Measurements from ENCODE around the gene TLCD2.
"Not testable (repeated sequence)": the region's sequence is repeated elsewhere in the genome, so short reads cannot be mapped to it uniquely, and the experiment has no call there.

TLCD2 gene

GRCh38 chr17:1735418-1735817 lies 25.2 kb upstream of the TLCD2 start:
- no peak for DNase-seq

DNA sequence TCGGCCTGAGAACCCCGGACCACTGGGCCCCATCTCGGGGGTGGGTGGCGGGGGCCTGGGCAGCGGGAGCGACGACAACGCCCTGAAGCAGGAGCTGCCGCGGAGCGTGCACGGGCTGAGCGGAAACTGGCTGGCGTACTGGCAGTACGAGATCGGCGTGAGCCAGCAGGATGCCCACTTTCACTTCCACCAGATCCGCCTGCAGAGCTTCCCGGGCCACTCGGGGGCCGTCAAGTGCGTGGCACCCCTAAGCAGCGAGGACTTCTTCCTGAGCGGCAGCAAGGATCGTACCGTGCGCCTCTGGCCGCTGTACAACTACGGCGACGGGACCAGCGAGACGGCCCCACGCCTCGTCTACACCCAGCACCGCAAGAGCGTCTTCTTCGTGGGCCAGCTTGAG lies 23.6 kb upstream of the TLCD2 start:
- DNase-seq = no peak

- DNase-seq = no peak
These were observed 22.7 kb upstream of the TLCD2 start for GRCh38 chr17:1732833-1733321.

DNA sequence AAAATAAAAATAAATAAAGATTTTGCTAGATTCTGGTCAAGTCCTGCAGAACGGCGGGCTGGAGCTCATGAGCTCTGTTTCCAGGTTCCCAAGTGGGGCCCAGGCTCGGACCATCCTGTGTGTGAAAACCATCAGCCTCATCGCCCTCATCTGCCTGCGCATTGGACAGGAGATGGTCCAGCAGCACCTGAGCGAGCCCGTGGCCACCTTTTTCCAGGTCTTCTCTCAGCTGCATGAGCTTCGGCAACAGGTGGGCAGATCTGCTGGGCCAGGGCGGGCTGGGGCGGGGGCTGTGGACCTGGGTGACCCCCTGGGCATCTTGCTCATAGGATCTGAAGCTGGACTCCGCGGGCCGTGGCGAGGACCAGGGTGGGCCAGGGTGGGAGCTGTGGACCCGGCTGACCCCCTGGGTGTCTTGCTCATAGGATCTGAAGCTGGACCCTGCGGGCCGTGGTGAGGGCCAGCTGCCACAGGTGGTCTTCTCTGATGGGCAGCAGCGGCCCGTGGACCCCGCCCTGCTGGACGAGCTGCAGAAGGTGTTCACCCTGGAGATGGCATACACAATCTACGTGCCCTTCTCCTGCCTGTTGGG lies 22.2 kb upstream of the TLCD2 start:
- no peak for DNase-seq

GRCh38 chr17:1731194-1731506 lies 21.0 kb upstream of the TLCD2 start:
- no peak for DNase-seq

DNA sequence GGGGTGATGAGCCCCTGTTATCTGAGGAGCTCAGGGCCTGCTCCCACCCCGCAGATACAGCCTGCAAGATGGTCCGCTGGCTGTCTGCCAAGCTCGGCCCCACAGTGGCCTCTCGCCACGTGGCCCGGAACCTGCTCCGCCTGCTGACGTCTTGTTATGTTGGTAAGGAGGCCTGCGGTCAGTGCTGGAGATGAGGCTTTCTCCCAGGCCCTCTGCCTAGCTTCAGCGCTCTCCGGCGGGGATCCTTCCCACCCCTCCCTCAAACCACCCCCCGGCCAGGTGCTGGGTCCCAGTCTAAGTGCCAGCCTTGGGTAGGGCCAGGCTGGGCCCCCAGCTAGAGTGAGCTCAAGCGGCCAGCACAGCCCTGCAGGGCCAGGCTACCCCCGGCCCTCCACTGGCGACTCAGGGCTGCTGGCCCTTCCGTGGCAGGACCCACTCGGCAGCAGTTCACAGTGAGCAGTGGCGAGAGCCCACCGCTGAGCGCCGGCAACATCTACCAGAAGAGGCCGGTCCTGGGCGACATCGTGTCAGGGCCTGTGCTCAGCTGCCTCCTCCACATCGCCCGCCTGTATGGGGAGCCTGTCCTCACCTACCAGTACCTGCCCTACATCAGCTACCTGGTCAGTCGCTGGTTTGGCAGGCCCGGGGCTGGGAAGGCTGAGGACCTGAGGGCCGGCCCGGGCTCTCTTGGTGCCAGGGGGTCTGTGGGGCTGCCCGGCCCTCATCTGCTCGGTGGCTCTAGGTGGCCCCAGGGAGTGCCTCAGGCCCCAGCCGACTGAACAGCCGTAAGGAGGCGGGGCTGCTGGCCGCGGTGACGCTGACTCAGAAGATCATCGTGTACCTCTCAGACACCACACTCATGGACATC lies 20.4 kb upstream of the TLCD2 start:
- no peak for DNase-seq

GRCh38 chr17:1729966-1730325 lies 19.8 kb upstream of the TLCD2 start:
- no peak for DNase-seq

- DNase-seq = no peak
These were observed 17.9 kb upstream of the TLCD2 start for GRCh38 chr17:1727876-1728630.

DNA sequence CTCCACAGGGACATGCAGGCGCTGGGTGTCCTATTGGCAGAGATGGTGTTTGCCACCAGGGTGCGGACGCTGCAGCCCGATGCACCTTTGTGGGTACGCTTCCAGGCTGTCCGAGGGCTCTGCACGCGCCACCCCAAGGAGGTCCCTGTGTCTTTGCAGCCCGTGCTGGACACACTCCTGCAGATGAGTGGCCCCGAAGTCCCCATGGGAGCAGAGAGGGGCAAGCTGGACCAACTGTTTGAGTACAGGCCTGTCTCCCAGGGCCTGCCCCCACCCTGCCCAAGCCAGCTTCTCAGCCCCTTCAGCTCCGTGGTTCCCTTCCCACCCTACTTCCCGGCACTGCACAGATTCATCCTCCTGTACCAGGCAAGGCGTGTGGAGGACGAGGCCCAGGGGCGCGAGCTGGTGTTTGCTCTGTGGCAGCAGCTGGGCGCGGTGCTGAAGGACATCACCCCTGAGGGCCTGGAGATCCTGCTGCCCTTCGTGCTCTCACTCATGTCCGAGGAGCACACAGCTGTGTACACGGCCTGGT lies 17.1 kb upstream of the TLCD2 start:
- DNase-seq = no peak

DNA sequence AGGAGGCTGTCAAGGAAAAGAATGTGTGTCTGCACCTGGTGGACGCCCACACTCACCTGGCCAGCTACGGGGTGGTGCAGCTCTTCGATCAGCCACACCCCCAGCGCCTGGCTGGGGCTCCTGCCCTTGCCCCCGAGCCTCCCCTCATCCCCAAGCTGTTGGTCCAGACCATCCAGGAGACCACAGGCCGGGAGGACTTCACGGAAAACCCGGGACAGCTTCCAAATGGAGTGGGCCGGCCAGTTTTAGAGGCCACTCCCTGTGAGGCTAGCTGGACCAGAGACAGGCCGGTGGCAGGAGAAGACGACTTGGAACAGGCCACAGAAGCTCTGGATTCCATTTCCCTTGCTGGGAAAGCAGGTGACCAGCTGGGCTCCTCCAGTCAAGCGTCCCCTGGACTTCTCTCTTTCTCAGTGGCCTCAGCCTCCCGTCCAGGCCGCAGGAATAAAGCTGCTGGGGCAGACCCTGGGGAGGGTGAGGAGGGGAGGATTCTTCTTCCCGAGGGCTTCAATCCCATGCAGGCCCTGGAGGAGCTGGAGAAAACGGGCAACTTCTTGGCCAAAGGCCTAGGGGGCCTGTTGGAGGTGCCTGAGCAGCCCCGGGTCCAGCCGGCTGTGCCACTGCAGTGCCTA lies 16.6 kb upstream of the TLCD2 start:
- no peak for DNase-seq

DNA sequence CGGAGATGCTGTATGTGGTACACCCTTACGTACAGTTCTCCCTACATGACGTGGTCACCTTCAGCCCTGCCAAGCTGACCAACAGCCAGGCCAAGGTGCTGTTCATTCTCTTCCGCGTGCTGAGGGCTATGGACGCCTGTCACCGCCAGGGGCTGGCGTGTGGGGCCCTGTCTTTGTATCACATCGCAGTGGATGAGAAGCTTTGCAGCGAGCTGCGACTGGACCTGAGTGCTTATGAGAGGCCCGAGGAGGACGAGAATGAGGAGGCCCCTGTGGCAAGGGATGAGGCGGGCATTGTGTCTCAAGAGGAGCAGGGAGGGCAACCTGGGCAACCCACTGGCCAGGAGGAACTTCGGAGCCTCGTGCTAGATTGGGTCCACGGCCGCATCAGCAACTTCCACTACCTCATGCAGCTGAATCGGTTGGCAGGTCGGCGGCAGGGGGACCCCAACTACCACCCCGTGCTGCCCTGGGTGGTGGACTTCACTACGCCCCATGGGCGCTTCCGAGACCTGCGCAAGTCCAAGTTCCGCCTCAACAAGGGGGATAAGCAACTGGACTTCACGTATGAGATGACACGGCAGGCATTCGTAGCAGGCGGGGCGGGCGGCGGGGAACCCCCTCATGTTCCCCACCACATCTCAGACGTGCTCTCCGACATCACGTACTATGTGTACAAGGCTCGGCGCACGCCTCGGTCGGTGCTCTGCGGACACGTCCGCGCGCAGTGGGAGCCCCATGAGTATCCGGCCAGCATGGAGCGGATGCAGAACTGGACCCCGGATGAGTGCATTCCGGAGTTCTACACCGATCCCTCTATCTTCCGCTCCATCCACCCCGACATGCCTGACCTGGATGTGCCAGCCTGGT lies 15.7 kb upstream of the TLCD2 start:
- no peak for DNase-seq

GRCh38 chr17:1724869-1725641 lies 14.9 kb upstream of the TLCD2 start:
- no peak for DNase-seq

GRCh38 chr17:1724351-1724868 lies 14.2 kb upstream of the TLCD2 start, which contains the start of gene WDR81:
Gene WDR81, plus strand, starts transcription at chr17:1724704. Its CDS starts 256 bp downstream, at chr17:1724960.
- DNase-seq = peak; percentile 80

DNA sequence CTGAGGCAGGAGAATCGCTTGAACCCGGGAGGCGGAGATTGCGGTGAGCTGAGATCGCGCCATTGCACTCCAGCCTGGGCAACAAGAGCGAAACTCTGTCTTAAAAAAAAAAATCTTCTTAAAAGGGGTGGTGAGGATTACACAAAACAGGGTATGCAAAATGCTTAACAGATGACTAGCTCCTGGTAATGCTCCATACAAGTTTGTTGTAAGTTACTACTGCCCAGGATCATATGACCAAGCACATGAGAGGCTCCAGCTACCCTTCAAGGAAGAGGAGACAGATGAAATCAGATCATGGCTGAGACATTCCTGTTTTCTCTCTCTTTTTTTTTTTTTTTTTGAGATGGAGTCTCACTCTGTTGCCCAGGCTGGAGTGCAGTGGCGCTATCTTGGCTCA lies 11.8 kb upstream of the TLCD2 start:
- not testable (repeated sequence) for DNase-seq

- peak; percentile 72 for DNase-seq
These were observed 10.7 kb upstream of the TLCD2 start for GRCh38 chr17:1720856-1721386.

GRCh38 chr17:1718362-1719165 lies 8.4 kb upstream of the TLCD2 start:
- DNase-seq = no peak

GRCh38 chr17:1716912-1717695 lies 6.9 kb upstream of the TLCD2 start:
- peak; percentile 93 for DNase-seq

DNA sequence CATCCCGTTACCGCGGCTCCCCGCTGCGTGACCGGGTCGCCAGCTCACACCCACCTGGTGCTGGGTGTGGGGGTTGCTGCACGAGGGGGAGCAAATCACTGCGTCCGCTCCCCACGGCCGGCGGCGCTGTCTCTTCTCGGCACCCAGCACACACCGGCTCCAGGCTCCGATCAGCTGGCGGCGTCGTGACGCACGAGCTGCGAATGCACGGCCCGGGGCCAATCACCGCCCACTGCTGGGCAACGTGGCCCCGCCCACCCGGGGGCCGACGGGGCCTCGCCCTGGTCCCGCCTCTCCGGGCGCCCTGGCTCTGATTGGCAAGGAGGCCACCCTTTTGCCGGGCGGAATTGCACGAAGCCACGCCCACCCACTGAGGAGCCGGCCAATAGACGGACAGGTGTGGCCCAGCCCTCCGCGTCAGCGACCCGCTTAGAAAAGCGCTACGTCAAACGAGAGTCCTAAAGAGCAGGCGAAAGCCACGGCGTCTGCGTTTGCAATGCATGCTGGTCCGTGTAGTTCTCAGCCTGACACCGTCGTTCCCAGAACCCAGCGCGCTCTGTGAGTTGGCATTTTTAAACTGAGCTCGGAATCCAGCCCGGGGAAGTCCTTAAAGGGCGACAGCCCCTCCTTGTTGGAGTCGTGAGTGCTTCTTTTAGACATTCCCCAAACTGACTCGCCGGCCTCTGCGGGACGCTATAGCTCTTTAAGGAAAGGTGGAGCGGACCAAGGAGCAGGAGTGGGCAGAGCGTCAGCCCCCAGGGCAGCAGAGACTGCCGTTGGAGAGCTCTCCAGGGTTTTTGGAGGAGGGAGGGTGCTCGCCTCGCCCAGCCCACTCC lies 6.1 kb upstream of the TLCD2 start:
- peak; percentile 100 for DNase-seq
